H9 (cell line): ENCODE results near the gene ZFP64. TPM values are rescaled to one million over a fixed set of nuclear protein-coding genes. Genes with fewer than 3 reads are reported as not detected.

Source experiments
- DNase-seq: peaks from one replicate; pipeline ENCODE4 v3.0.0-alpha.2; 2017
- H2AFZ ChIP-seq: one replicate; pipeline ENCODE4 v1.6.1; 2013; ENCODE audit warnings: mild to moderate bottlenecking, low read length, control low read depth, moderate library complexity
- H2AK5ac ChIP-seq: 2 replicates; pipeline ENCODE4 v1.6.1; 2013; ENCODE audit warnings: low read length, control low read depth, mixed read lengths; ENCODE audit not compliant: insufficient read length
- H2BK120ac ChIP-seq: one replicate; pipeline ENCODE4 v1.6.1; 2013; ENCODE audit warnings: low read depth, mild to moderate bottlenecking, low read length, control low read depth, inconsistent platforms; ENCODE audit not compliant: poor library complexity, severe bottlenecking
- H2BK12ac ChIP-seq: 2 replicates; pipeline ENCODE4 v1.6.1; 2013; ENCODE audit warnings: low read length, control low read depth, mixed read lengths, low read depth; ENCODE audit not compliant: insufficient read length
- H2BK15ac ChIP-seq: 2 replicates; pipeline ENCODE4 v1.6.1; 2013; ENCODE audit warnings: low read depth, low read length, control low read depth
- H2BK20ac ChIP-seq: one replicate; pipeline ENCODE4 v1.6.1; 2013; ENCODE audit warnings: low read depth, mild to moderate bottlenecking, low read length, control low read depth, inconsistent platforms; ENCODE audit not compliant: poor library complexity, severe bottlenecking
- H2BK5ac ChIP-seq: 2 replicates; pipeline ENCODE4 v1.6.1; 2013; ENCODE audit warnings: low read length, control low read depth, mixed read lengths; ENCODE audit not compliant: insufficient read length
- H3K14ac ChIP-seq: 2 replicates; pipeline ENCODE4 v1.6.1; 2013; ENCODE audit warnings: low read length, control low read depth; ENCODE audit not compliant: insufficient read depth
- H3K18ac ChIP-seq: 2 replicates; pipeline ENCODE4 v1.6.1; 2013; ENCODE audit warnings: low read depth, mild to moderate bottlenecking, mixed read lengths, low read length, control low read depth; ENCODE audit not compliant: insufficient read length
- H3K23ac ChIP-seq: 2 replicates; pipeline ENCODE4 v1.6.1; 2013; ENCODE audit warnings: low read length, control low read depth, mixed read lengths, low read depth; ENCODE audit not compliant: insufficient read length
- H3K23me2 ChIP-seq: 2 replicates; pipeline ENCODE4 v1.6.1; 2013; ENCODE audit warnings: low read depth, mild to moderate bottlenecking, mixed read lengths, low read length, control low read depth; ENCODE audit not compliant: insufficient read length, poor library complexity, severe bottlenecking
- H3K27ac ChIP-seq: 2 replicates; pipeline ENCODE4 v1.5.1; 2013; ENCODE audit warnings: low read length, control low read depth, mixed read lengths, low read depth; ENCODE audit not compliant: insufficient read length
- H3K27me3 ChIP-seq: 2 replicates; pipeline ENCODE4 v1.6.1; 2013; ENCODE audit warnings: low read length, control low read depth, inconsistent platforms; ENCODE audit not compliant: insufficient read depth
- H3K4ac ChIP-seq: 2 replicates; pipeline ENCODE4 v1.6.1; 2013; ENCODE audit warnings: low read depth, mild to moderate bottlenecking, control low read depth, inconsistent platforms, low read length, moderate library complexity
- H3K4me1 ChIP-seq: 2 replicates; pipeline ENCODE4 v1.6.1; 2013; ENCODE audit warnings: low read length, control low read depth, inconsistent platforms; ENCODE audit not compliant: insufficient read depth
- H3K4me2 ChIP-seq: 2 replicates; pipeline ENCODE4 v1.6.1; 2013; ENCODE audit warnings: low read length, control low read depth, mixed read lengths; ENCODE audit not compliant: insufficient read length, insufficient read depth
- H3K56ac ChIP-seq: 2 replicates; pipeline ENCODE4 v1.6.1; 2013; ENCODE audit warnings: low read depth, mild to moderate bottlenecking, mixed read lengths, low read length, control low read depth; ENCODE audit not compliant: insufficient read length
- H3K79me1 ChIP-seq: 2 replicates; pipeline ENCODE4 v1.6.1; 2013; ENCODE audit warnings: low read depth, mild to moderate bottlenecking, moderate library complexity, low read length, control low read depth, inconsistent platforms; ENCODE audit not compliant: insufficient read depth, poor library complexity, severe bottlenecking
- H3K79me2 ChIP-seq: 2 replicates; pipeline ENCODE4 v1.6.1; 2013; ENCODE audit warnings: low read length, control low read depth, inconsistent platforms; ENCODE audit not compliant: insufficient read depth
- H3K9ac ChIP-seq: 2 replicates; pipeline ENCODE4 v1.6.1; 2013; ENCODE audit warnings: low read length, control low read depth, mixed read lengths; ENCODE audit not compliant: insufficient read length; ENCODE audit errors: extremely low read depth
- H3K9me3 ChIP-seq: one replicate; pipeline ENCODE4 v1.6.1; 2013; ENCODE audit warnings: low read depth, low read length, inconsistent platforms; ENCODE audit not compliant: control insufficient read depth
- H3T11ph ChIP-seq: one replicate; pipeline ENCODE4 v1.6.1; 2013; ENCODE audit warnings: mild to moderate bottlenecking, low read length, control low read depth, inconsistent platforms
- H4K20me1 ChIP-seq: one replicate; pipeline ENCODE4 v1.6.1; 2013; ENCODE audit not compliant: control insufficient read depth, insufficient read length, insufficient read depth
- H4K5ac ChIP-seq: 2 replicates; pipeline ENCODE4 v1.6.1; 2013; ENCODE audit warnings: low read depth, mild to moderate bottlenecking, mixed read lengths, low read length, control low read depth; ENCODE audit not compliant: insufficient read length
- H4K8ac ChIP-seq: replicated peaks from 2 replicates; pipeline ENCODE4 v1.6.1; 2013; ENCODE audit warnings: low read length, control low read depth, mixed read lengths, low read depth; ENCODE audit not compliant: insufficient read length
- H4K91ac ChIP-seq: 2 replicates; pipeline ENCODE4 v1.6.1; 2013; ENCODE audit warnings: low read depth, mild to moderate bottlenecking, moderate library complexity, mixed read lengths, low read length, control low read depth; ENCODE audit not compliant: insufficient read length
- H3K27ac Mint-ChIP-seq, 3 experiments: 2 replicates in 2 of 3; 3 replicates in 1 of 3; pipeline ENCODE4 v1.8.0; 2020 to 2021; ENCODE audit warnings: mixed read lengths in 3 of 3, mild to moderate bottlenecking in 1 of 3, moderate library complexity in 1 of 3
- H3K27me3 Mint-ChIP-seq: 2 replicates; pipeline ENCODE4 v1.8.0; 2021; ENCODE audit warnings: low read depth, mild to moderate bottlenecking, moderate library complexity, mixed read lengths
- H3K36me3 Mint-ChIP-seq, 3 experiments: 2 replicates in 2 of 3; 3 replicates in 1 of 3; pipeline ENCODE4 v1.8.0; 2020 to 2021; ENCODE audit warnings: low read depth in 3 of 3, mixed read lengths in 3 of 3; ENCODE audit not compliant: insufficient read depth in 1 of 3
- H3K4me1 Mint-ChIP-seq, 2 experiments: 2 replicates each; pipeline ENCODE4 v1.8.0; 2020; ENCODE audit warnings: mixed read lengths in 2 of 2
- H3K4me3 Mint-ChIP-seq, 2 experiments: 2 replicates in 1 of 2; 3 replicates in 1 of 2; pipeline ENCODE4 v1.8.0; 2020 to 2021; ENCODE audit warnings: mild to moderate bottlenecking in 2 of 2, mixed read lengths in 2 of 2, moderate library complexity in 1 of 2
- H3K9me3 Mint-ChIP-seq, 2 experiments: 2 replicates in 1 of 2; 3 replicates in 1 of 2; pipeline ENCODE4 v1.8.0; 2020; ENCODE audit warnings: mild to moderate bottlenecking in 2 of 2, mixed read lengths in 2 of 2, moderate library complexity in 1 of 2
- CTCF ChIP-seq: fragments of 200-600 bp; sonication (generic); conservative IDR thresholded peaks from 3 replicates; pipeline ENCODE4 v1.8.0; 2021; ENCODE audit warnings: antibody characterized with exemption, mild to moderate bottlenecking
- WGBS: extraction: QIAGEN DNeasy Blood & Tissue Kit; methylation state at CpG from one replicate; pipeline ENCODE4 v1.1.7; 2013; ENCODE audit warnings: missing lambda C conversion rate, low lambda C conversion rate, mixed read lengths; ENCODE audit not compliant: insufficient read length; ENCODE audit errors: extremely low coverage; 5-methylcytosine and 5-hydroxymethylcytosine counted together
- total RNA-seq: library from RNA; stranded (reverse); gene quantifications from 2 replicates; pipeline ENCODE4 v1.2.1, GENCODE V29; 2021

ZFP64 gene
- total RNA-seq, 1 experiment from 2014 or later: 29.2 TPM

GRCh38 chr20:52191916-52192718 is 538 bp upstream of the ZFP64 start:
- peaks cover 2% of the 10 kb centered on the region for H4K20me1 ChIP-seq
- H3T11ph ChIP-seq: no peak overlapping the region
- peak overlapping the region in 2 of 3 experiments; percentile 88 to 97; a peak in 3 of 7 replicates for H3K27ac Mint-ChIP-seq
- no peak overlapping the region for H3K4ac ChIP-seq
- peaks cover 16 to 17% of the 10 kb centered on the region in 2 experiments for H3K4me1 Mint-ChIP-seq
- H2AFZ ChIP-seq: no peak overlapping the region
- H2BK15ac ChIP-seq: no peak overlapping the region
- WGBS: no CpG with 5 or more reads among the region's 61 CpGs
- H3K14ac ChIP-seq: peak overlapping the region; percentile 86
- H4K91ac ChIP-seq: no peak overlapping the region
- peak overlapping the region; percentile 97 for H3K4me2 ChIP-seq
- H2BK120ac ChIP-seq: no peak overlapping the region
- H3K27ac ChIP-seq: no peak overlapping the region
- no peak overlapping the region for H3K56ac ChIP-seq
- peak overlapping the region; percentile 79 to 87 for H3K4me3 Mint-ChIP-seq
- no peaks in the 10 kb centered on the region for H3K9me3 ChIP-seq
- DNase-seq: peak; percentile 76
- H3K23ac ChIP-seq: no peak overlapping the region
- H3K27me3 Mint-ChIP-seq: no peaks in the 10 kb centered on the region
- no peaks in the 10 kb centered on the region for H3K27me3 ChIP-seq
- peaks cover 12% of the 10 kb centered on the region for H3K23me2 ChIP-seq
- H3K79me1 ChIP-seq: no peaks in the 10 kb centered on the region
- H3K9ac ChIP-seq: peak overlapping the region; percentile 53
- H3K36me3 Mint-ChIP-seq: peaks cover 0 to 2% (median 0%) of the 10 kb centered on the region in 3 experiments; a peak in 2 of 7 replicates
- no peaks in the 10 kb centered on the region for H3K9me3 Mint-ChIP-seq
- H3K18ac ChIP-seq: no peak overlapping the region
- H3K4me1 ChIP-seq: peaks cover 3% of the 10 kb centered on the region; the same call in 1 of the 2 replicates
- H4K8ac ChIP-seq: no peak overlapping the region
- peaks cover 2% of the 10 kb centered on the region; the same call in 1 of the 2 replicates for H3K79me2 ChIP-seq
- H4K5ac ChIP-seq: no peak overlapping the region
- H2BK12ac ChIP-seq: no peak overlapping the region
- no peak overlapping the region for H2BK5ac ChIP-seq
- TF ChIP-seq CTCF: peak; percentile 28; the same call in 1 of the 3 replicates
- no peak overlapping the region for H2AK5ac ChIP-seq
- no peak overlapping the region for H2BK20ac ChIP-seq
